GM12872 (cell line): ENCODE results near the gene CD248.
A peak's percentile ranks its signal among the peaks of the same experiment; 100 is the strongest.

Experiments used
- CTCF ChIP-seq: IDR thresholded peaks from 3 replicates; pipeline ENCODE4 v1.5.1; 2011; ENCODE audit warnings: low read depth, mild to moderate bottlenecking, low read length, moderate library complexity; ENCODE audit not compliant: insufficient read depth

Gene CD248

GRCh38 chr11:66314186-66314501 lies 2.7 kb downstream of the CD248 start:
- TF ChIP-seq CTCF = no peak

- no peak for TF ChIP-seq CTCF
Observed at GRCh38 chr11:66313321-66314185, 3.3 kb downstream of the CD248 start.

- TF ChIP-seq CTCF = no peak
Observed at GRCh38 chr11:66312549-66313320, 4.1 kb downstream of the CD248 start.

GRCh38 chr11:66311965-66312548 lies 4.8 kb downstream of the CD248 start:
- peak; percentile 93; the same call in 1 of the 3 replicates for TF ChIP-seq CTCF

- TF ChIP-seq CTCF = no peak; the same call in 1 of the 3 replicates
Observed at GRCh38 chr11:66311470-66311964, 5.3 kb downstream of the CD248 start.

- TF ChIP-seq CTCF = no peak
Observed at GRCh38 chr11:66310324-66310723, 6.5 kb downstream of the CD248 start.

- TF ChIP-seq CTCF = no peak
Observed at GRCh38 chr11:66309475-66309874, 7.4 kb downstream of the CD248 start.
